Sigmoid colon (tissue), 4 donors: ENCODE data around the gene SH3TC1.

Experiments
- CTCF ChIP-seq, 4 experiments: fragments of 450-650 bp in 3 of 4; fragments of 200-600 bp in 1 of 4; IDR thresholded peaks; one replicate each; pipeline ENCODE4 v1.5.1; 2016 to 2019; ENCODE audit warnings: antibody characterized with exemption in 4 of 4, mild to moderate bottlenecking in 3 of 4, moderate library complexity in 2 of 4
- EP300 ChIP-seq, 4 donors: sonication (generic); formaldehyde crosslinking; IDR thresholded peaks; one replicate each; pipeline ENCODE4 v1.6.1; 2017; ENCODE audit warnings: antibody characterized with exemption in 4 of 4
- POLR2A ChIP-seq, 2 donors: fragments of 450-650 bp; IDR thresholded peaks; one replicate each; pipeline ENCODE4 v1.6.1; 2016; ENCODE audit warnings: antibody characterized with exemption in 2 of 2, mild to moderate bottlenecking in 2 of 2, moderate library complexity in 2 of 2
- POLR2AphosphoS5 ChIP-seq, 4 donors: sonication (generic); formaldehyde crosslinking; IDR thresholded peaks; one replicate each; pipeline ENCODE4 v1.6.1; 2017; ENCODE audit warnings: antibody characterized with exemption in 4 of 4

GRCh38 chr4:8266088-8266487 lies 67.0 kb downstream of the SH3TC1 start:
- TF ChIP-seq CTCF (IDR thresholded peaks at IDR 0.05) = no peak
- TF ChIP-seq EP300 (IDR thresholded peaks at IDR 0.05) = no peak
- no peak for TF ChIP-seq POLR2A (IDR thresholded peaks at IDR 0.05)
- no peak for TF ChIP-seq POLR2AphosphoS5 (IDR thresholded peaks at IDR 0.05)
